H1 (cell line): ENCODE measurements around the gene TMEM106A. TPM values are rescaled to one million over a fixed set of nuclear protein-coding genes. Genes with fewer than 3 reads are reported as not detected.
A peak's percentile ranks its signal among the peaks of the same experiment; 100 is the strongest.

Experiments used
- CTCF ChIA-PET: fragments of 300-600 bp; sonication (Branson Sonifier 250); formaldehyde crosslinking; loops from one replicate; lab custom pipeline; 2021; ENCODE audit not compliant: partially characterized antibody; lab: Charles Lee
- POLR2A ChIA-PET: fragments of 300-600 bp; sonication (Branson Sonifier 250); formaldehyde crosslinking; loops from one replicate; lab custom pipeline; 2021; ENCODE audit warnings: inconsistent platforms; ENCODE audit not compliant: partially characterized antibody; lab: Charles Lee
- DNase-seq, 2 experiments: peaks; one replicate each; pipeline versions ENCODE4 v3.0.0 to v3.0.0-alpha.2; 2010 to 2022; ENCODE audit warnings: low spot score in 2 of 2, low read depth in 1 of 2, mixed read lengths in 1 of 2
- FAIRE-seq: peaks from 2 replicates; lab custom pipeline; 2011; peaks lifted over from hg19 to GRCh38; lab: Jason Lieb, UNC
- H2AFZ ChIP-seq: 2 replicates; pipeline ENCODE4 v1.8.1; 2012; ENCODE audit warnings: low read length, inconsistent platforms
- H2AK5ac ChIP-seq: 2 replicates; pipeline ENCODE4 v1.6.1; 2013; ENCODE audit warnings: low read depth, low read length
- H2BK120ac ChIP-seq: replicated peaks from 2 replicates; pipeline ENCODE3; 2013; ENCODE audit warnings: low read depth, low read length, inconsistent platforms
- H2BK12ac ChIP-seq: 2 replicates; pipeline ENCODE4 v1.6.1; 2013; ENCODE audit warnings: low read depth, low read length
- H2BK15ac ChIP-seq: 2 replicates; pipeline ENCODE4 v1.6.1; 2013; ENCODE audit warnings: low read length
- H2BK20ac ChIP-seq: 2 replicates; pipeline ENCODE4 v1.6.1; 2013; ENCODE audit warnings: low read length
- H2BK5ac ChIP-seq: 2 replicates; pipeline ENCODE4 v1.6.1; 2013; ENCODE audit warnings: low read depth, low read length
- H3K14ac ChIP-seq: 2 replicates; pipeline ENCODE4 v1.6.1; 2013; ENCODE audit warnings: inconsistent platforms; ENCODE audit not compliant: insufficient read length
- H3K18ac ChIP-seq: 2 replicates; pipeline ENCODE4 v1.6.1; 2013; ENCODE audit warnings: low read length; ENCODE audit errors: extremely low read depth
- H3K23ac ChIP-seq: 2 replicates; pipeline ENCODE4 v1.6.1; 2013; ENCODE audit warnings: inconsistent platforms; ENCODE audit not compliant: insufficient read length
- H3K23me2 ChIP-seq: 2 replicates; pipeline ENCODE4 v1.6.1; 2013; ENCODE audit warnings: low read depth, low read length
- H3K27ac ChIP-seq: 2 replicates; pipeline ENCODE4 v1.6.1; 2011; ENCODE audit warnings: low read depth, low read length, inconsistent platforms
- H3K27me3 ChIP-seq, 4 experiments: replicated peaks in 1 of 4; 1 replicate in 1 of 4; 2 replicates in 3 of 4; pipeline versions ENCODE4 v1.6.1 to v1.8.1; 2011 to 2013; ENCODE audit warnings: low read length in 3 of 4, mild to moderate bottlenecking in 3 of 4, inconsistent platforms in 2 of 4, mixed read lengths in 2 of 4, moderate library complexity in 1 of 4; ENCODE audit not compliant: control insufficient read depth in 3 of 4, insufficient read depth in 3 of 4; ENCODE audit errors: extremely low read depth in 1 of 4
- H3K36me3 ChIP-seq, 4 experiments: 2 replicates each; pipeline versions ENCODE4 v1.6.1 to v1.8.1; 2011 to 2013; ENCODE audit warnings: mild to moderate bottlenecking in 4 of 4, low read length in 3 of 4, moderate library complexity in 2 of 4, control low read depth in 1 of 4, inconsistent platforms in 1 of 4; ENCODE audit not compliant: insufficient read depth in 4 of 4, control insufficient read depth in 2 of 4
- H3K4ac ChIP-seq: replicated peaks from 2 replicates; pipeline ENCODE3; 2013; ENCODE audit warnings: low read length, low read depth, mixed read lengths, inconsistent platforms; ENCODE audit not compliant: insufficient read length
- H3K4me1 ChIP-seq, 4 experiments: replicated peaks in 1 of 4; 1 replicate in 1 of 4; 2 replicates in 3 of 4; pipeline versions ENCODE4 v1.6.1 to v1.8.1; 2011 to 2013; ENCODE audit warnings: low read length in 3 of 4, inconsistent platforms in 2 of 4, mixed read lengths in 1 of 4; ENCODE audit not compliant: insufficient read depth in 4 of 4, control insufficient read depth in 3 of 4
- H3K4me2 ChIP-seq, 2 experiments: 2 replicates each; pipeline versions ENCODE4 v1.6.1 to v1.8.1; 2011 to 2013; ENCODE audit warnings: low read depth in 2 of 2, low read length in 2 of 2, control low read depth in 1 of 2, inconsistent platforms in 1 of 2, mild to moderate bottlenecking in 1 of 2; ENCODE audit not compliant: insufficient read depth in 1 of 2
- H3K4me3 ChIP-seq, 4 experiments: fragments of 200-600, 300-600 bp in 1 of 4; sonication (generic), shearing (Covaris generic), sonication (Bioruptor Twin) in 1 of 4; 2 replicates each; pipeline versions ENCODE4 v1.5.1 to v1.8.1; 2011 to 2016; ENCODE audit warnings: low read length in 4 of 4, low read depth in 3 of 4, control low read depth in 2 of 4, inconsistent platforms in 2 of 4, mild to moderate bottlenecking in 2 of 4, mixed read lengths in 1 of 4, moderate library complexity in 1 of 4; ENCODE audit not compliant: insufficient read depth in 2 of 4; ENCODE audit errors: extremely low read depth in 1 of 4
- H3K56ac ChIP-seq: replicated peaks from 2 replicates; pipeline ENCODE3; 2013; ENCODE audit warnings: low read depth, mild to moderate bottlenecking, mixed read lengths, low read length, inconsistent platforms; ENCODE audit not compliant: insufficient read length
- H3K79me1 ChIP-seq: 2 replicates; pipeline ENCODE4 v1.6.1; 2013; ENCODE audit warnings: low read depth, low read length, control low read depth
- H3K79me2 ChIP-seq, 2 experiments: 2 replicates each; pipeline versions ENCODE4 v1.6.1 to v1.8.1; 2012 to 2013; ENCODE audit warnings: low read length in 2 of 2, mild to moderate bottlenecking in 2 of 2, inconsistent platforms in 1 of 2; ENCODE audit not compliant: insufficient read depth in 2 of 2, control insufficient read depth in 1 of 2
- H3K9ac ChIP-seq, 4 experiments: replicated peaks in 1 of 4; 1 replicate in 1 of 4; 2 replicates in 3 of 4; pipeline versions ENCODE4 v1.6.1 to v1.8.1; 2011 to 2013; ENCODE audit warnings: low read depth in 3 of 4, low read length in 3 of 4, control low read depth in 2 of 4, mild to moderate bottlenecking in 2 of 4, moderate library complexity in 2 of 4, inconsistent platforms in 1 of 4; ENCODE audit errors: extremely low read depth in 1 of 4
- H3K9me3 ChIP-seq, 2 experiments: 2 replicates each; pipeline versions ENCODE4 v1.6.1 to v1.8.1; 2012 to 2013; ENCODE audit warnings: mild to moderate bottlenecking in 2 of 2, moderate library complexity in 2 of 2, control low read depth in 1 of 2, inconsistent platforms in 1 of 2, low read depth in 1 of 2, low read length in 1 of 2, mixed read lengths in 1 of 2; ENCODE audit not compliant: insufficient read depth in 2 of 2
- H4K20me1 ChIP-seq, 2 experiments: replicated peaks in 1 of 2; 2 replicates each; pipeline versions ENCODE3 to v1.8.1; 2011 to 2013; ENCODE audit warnings: inconsistent platforms in 2 of 2, low read length in 2 of 2, mild to moderate bottlenecking in 1 of 2; ENCODE audit not compliant: insufficient read depth in 2 of 2, control insufficient read depth in 1 of 2
- H4K5ac ChIP-seq: 2 replicates; pipeline ENCODE4 v1.6.1; 2013; ENCODE audit warnings: low read length, low read depth, mixed read lengths, inconsistent platforms; ENCODE audit not compliant: insufficient read length
- H4K8ac ChIP-seq: 2 replicates; pipeline ENCODE4 v1.8.0; 2013; ENCODE audit warnings: mild to moderate bottlenecking, moderate library complexity, low read length, inconsistent platforms; ENCODE audit not compliant: insufficient read depth; ENCODE audit errors: extremely low read depth
- H4K91ac ChIP-seq: replicated peaks from 2 replicates; pipeline ENCODE3; 2013; ENCODE audit warnings: low read length, mixed read lengths, inconsistent platforms; ENCODE audit not compliant: insufficient read length
- ATF3 ChIP-seq: IDR thresholded peaks from 2 replicates; pipeline ENCODE4 v1.6.1; 2011; ENCODE audit warnings: low read depth, mild to moderate bottlenecking, low read length; ENCODE audit not compliant: insufficient read depth
- BACH1 ChIP-seq: IDR thresholded peaks from 2 replicates; pipeline ENCODE4 v1.6.1; 2012; ENCODE audit warnings: low read length, improper control_type of control experiment
- BRCA1 ChIP-seq: IDR thresholded peaks from 2 replicates; pipeline ENCODE4 v1.6.1; 2012; ENCODE audit warnings: low read depth, low read length, improper control_type of control experiment
- FOSL1 ChIP-seq: IDR thresholded peaks from 2 replicates; pipeline ENCODE4 v1.6.1; 2011; ENCODE audit warnings: mild to moderate bottlenecking, low read depth, low read length, moderate library complexity; ENCODE audit not compliant: insufficient read depth
- NRF1 ChIP-seq: IDR thresholded peaks from 2 replicates; pipeline ENCODE4 v1.6.1; 2011; ENCODE audit warnings: mild to moderate bottlenecking, low read depth, low read length, improper control_type of control experiment
- RFX5 ChIP-seq: IDR thresholded peaks from 2 replicates; pipeline ENCODE4 v1.6.1; 2011; ENCODE audit warnings: low read depth, low read length, improper control_type of control experiment, borderline replicate concordance
- RNF2 ChIP-seq: fragments of 200-900, 300-1000 bp; sonication (generic); IDR thresholded peaks from 2 replicates; pipeline ENCODE4 v1.7.1; 2016; ENCODE audit warnings: borderline replicate concordance, low read depth, mild to moderate bottlenecking, antibody characterized with exemption, low read length; ENCODE audit not compliant: poor library complexity, severe bottlenecking; ENCODE audit errors: missing control alignments
- SAP30 ChIP-seq: fragments of 300-600 bp; sonication (generic); IDR thresholded peaks from 2 replicates; pipeline ENCODE4 v1.7.1; 2012; ENCODE audit warnings: low read length, moderate library complexity, mild to moderate bottlenecking, inconsistent platforms; ENCODE audit not compliant: insufficient read depth, insufficient replicate concordance
- SIRT6 ChIP-seq: IDR thresholded peaks from one replicate; pipeline ENCODE4 v1.7.1; 2012; ENCODE audit warnings: low read length, inconsistent platforms
- SIX5 ChIP-seq: IDR thresholded peaks from 2 replicates; pipeline ENCODE4 v1.6.1; 2011; ENCODE audit warnings: mild to moderate bottlenecking, low read depth, low read length
- SP2 ChIP-seq: IDR thresholded peaks from 2 replicates; pipeline ENCODE4 v1.6.1; 2012; ENCODE audit warnings: mild to moderate bottlenecking, low read length, inconsistent platforms
- WGBS, 2 experiments: shearing (Covaris generic) in 1 of 2; methylation state at CpG; one replicate each; pipeline versions ENCODE4 v1.1.6 to v1.1.7; 2013 to 2015; ENCODE audit warnings: low lambda C conversion rate in 2 of 2, mixed read lengths in 2 of 2, inconsistent platforms in 1 of 2, low coverage in 1 of 2, missing lambda C conversion rate in 1 of 2; ENCODE audit not compliant: insufficient replicate concordance in 2 of 2, insufficient coverage in 1 of 2, insufficient read length in 1 of 2; ENCODE audit errors: extremely low coverage in 1 of 2, missing lambda C conversion rate in 1 of 2; 5-methylcytosine and 5-hydroxymethylcytosine counted together
- polyA plus RNA-seq, 7 experiments: library from polyadenylated mRNA; depleted of rRNA in 3 of 7; stranded (reverse) in 5 of 7; unstranded in 2 of 7; fragments of >200 nt in 5 of 7; fragments of 200-250 nt in 2 of 7; gene quantifications; 1 replicate in 5 of 7; 2 replicates in 1 of 7; 4 replicates in 1 of 7; pipeline versions ENCODE4 v1.2.1 to v1.2.3, GENCODE V29; 2011 to 2013; ENCODE audit warnings: missing spikeins in 2 of 7, mixed read lengths in 2 of 7
- total RNA-seq: library from RNA; stranded (reverse); fragmentation: NEBNext Ultra II Directional; extraction: Animal tissue kit (Norgen Biotek cat#: 25700); gene quantifications from 2 replicates; pipeline ENCODE4 v1.2.1, GENCODE V29; 2021

TMEM106A gene
- total and polyA plus RNA-seq, 2 of the 8 experiments (the other 6 are each of a cell fraction or from before 2014, with no cell fraction given) = 3.2 to 5.4 TPM

- Histone ChIP-seq H3K79me2 (peaks cover 0 to 24% of the 10 kb centered on the region in 2 experiments; a peak in 2 of 4 replicates), H4K20me1 (no peaks in the 10 kb centered on the region), H2BK120ac (no peak overlapping the region), H3K36me3 (no peaks in the 10 kb centered on the region), H3K9ac (peak overlapping the region; percentile 83 to 99 (median 84)), H4K91ac (peak overlapping the region; percentile 22), H3K18ac (peak overlapping the region; percentile 89), H3K56ac (peak overlapping the region; percentile 63), H3K14ac (no peak overlapping the region), H3K4me2 (peak overlapping the region; percentile 90 to 92), H2BK12ac (peak overlapping the region; percentile 63; the same call in 1 of the 2 replicates), H3K4me1 (peaks cover 0 to 6% (median 2%) of the 10 kb centered on the region in 4 experiments; a peak in 4 of 7 replicates), H3K79me1 (no peaks in the 10 kb centered on the region; the same call in 1 of the 2 replicates), H3K27ac (peak overlapping the region; percentile 94), H3K23ac (no peak overlapping the region), H3K27me3 (no peaks in the 10 kb centered on the region), H2BK15ac (peak overlapping the region; percentile 40; the same call in 1 of the 2 replicates), H3K23me2 (peaks cover 13% of the 10 kb centered on the region), H3K9me3 (no peaks in the 10 kb centered on the region), H4K5ac (peak overlapping the region; percentile 80), H2BK20ac (no peak overlapping the region), H4K8ac (no peak overlapping the region), H2BK5ac (peak overlapping the region; percentile 67), H3K4ac (no peak overlapping the region), H3K4me3 (peak overlapping the region; percentile 73 to 90 (median 82)), H2AFZ (peak overlapping the region; percentile 99), H2AK5ac (no peak overlapping the region)
- FAIRE-seq (peak; percentile 65), DNase-seq (peak; percentile 65 to 83)
- CTCF ChIA-PET = interaction anchor here (1.2 to 2.3 kb wide), 5 partner anchors 9 to 145 kb away, joined by 3 to 6 read pairs (median 5); partner anchors contain the start of gene TMEM106A
- 2% methylated on average over 27 of the region's 27 CpGs; no CpG with 5 or more reads in 1 of the 2 experiments for WGBS, 2 experiments
- POLR2A ChIA-PET = interaction anchor here (0.6 to 2.1 kb wide), 10 partner anchors 8 to 172 kb away, joined by 3 to 18 read pairs (median 6); partner anchors contain the start of genes BRCA1, RPL27, TMEM106A and VAT1
- TF ChIP-seq SP2 (no peak), NRF1 (no peak), SIX5 (peak; percentile 43; the same call in 1 of the 2 replicates), RNF2 (no peak), RFX5 (no peak), SIRT6 (no peak), SAP30 (no peak), BRCA1 (no peak), ATF3 (peak; percentile 73), FOSL1 (no peak), BACH1 (no peak)
Observed at GRCh38 chr17:43170140-43170765, 41.4 kb upstream of the TMEM106A start.
